Erythroblast (primary cell): ENCODE results near the gene KCNG1.

Experiments
- GATA1 ChIP-seq: IDR thresholded peaks from 2 replicates; pipeline ENCODE4 v1.6.1; 2011; ENCODE audit warnings: low read depth, mild to moderate bottlenecking, control low read depth, low read length, moderate library complexity
- POLR2A ChIP-seq: IDR thresholded peaks from 2 replicates; pipeline ENCODE4 v1.6.1; 2011; ENCODE audit warnings: mild to moderate bottlenecking, low read length

DNA sequence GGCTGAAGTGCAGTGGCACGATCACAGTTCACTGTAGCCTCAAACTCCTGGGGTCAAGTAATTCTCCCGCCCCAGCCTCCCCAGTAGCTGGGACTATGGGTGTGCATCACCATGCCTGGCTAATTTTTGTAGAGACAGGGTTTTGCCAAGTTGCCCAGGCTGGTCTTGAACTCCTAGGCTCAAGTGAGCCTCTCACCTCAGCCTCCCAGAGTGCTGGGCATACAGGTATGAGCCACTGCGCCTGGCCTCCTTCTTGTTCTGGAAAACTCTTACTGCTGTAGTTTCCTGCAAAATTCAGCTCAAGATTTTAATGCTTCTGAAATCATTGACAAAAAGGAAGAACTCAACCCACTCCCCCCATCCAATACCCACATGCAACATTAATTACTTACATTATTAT is 21.9 kb upstream of the KCNG1 start:
- TF ChIP-seq POLR2A (no peak), GATA1 (no peak)
